Mesodermal cell (in vitro differentiated cells): ENCODE measurements around the gene RPL15.

ENCODE experiments used
- H3K27ac ChIP-seq: 2 replicates; pipeline ENCODE4 v1.7.0; 2013; ENCODE audit warnings: mild to moderate bottlenecking, low read depth, low read length, moderate library complexity; ENCODE audit not compliant: severe bottlenecking
- H3K36me3 ChIP-seq: 2 replicates; pipeline ENCODE4 v1.7.1; 2013; ENCODE audit warnings: mild to moderate bottlenecking, low read length, moderate library complexity; ENCODE audit not compliant: control insufficient read depth, insufficient read depth
- H3K4me1 ChIP-seq: one replicate; pipeline ENCODE4 v1.7.1; 2013; ENCODE audit warnings: mild to moderate bottlenecking, low read length; ENCODE audit not compliant: insufficient read depth, control insufficient read depth, poor library complexity, severe bottlenecking
- H3K4me3 ChIP-seq: 2 replicates; pipeline ENCODE4 v1.7.0; 2013; ENCODE audit warnings: low read length, control low read depth, mild to moderate bottlenecking; ENCODE audit not compliant: insufficient read depth, poor library complexity, severe bottlenecking; ENCODE audit errors: extremely low read depth
- H3K9me3 ChIP-seq: 2 replicates; pipeline ENCODE4 v1.7.1; 2013; ENCODE audit warnings: mild to moderate bottlenecking, low read length, moderate library complexity; ENCODE audit not compliant: control insufficient read depth
- WGBS, 2 experiments: methylation state at CpG; one replicate each; pipeline ENCODE4 v1.1.5; 2013; ENCODE audit warnings: missing lambda C conversion rate in 2 of 2; ENCODE audit not compliant: insufficient coverage in 2 of 2; 5-methylcytosine and 5-hydroxymethylcytosine counted together

RPL15 gene

DNA sequence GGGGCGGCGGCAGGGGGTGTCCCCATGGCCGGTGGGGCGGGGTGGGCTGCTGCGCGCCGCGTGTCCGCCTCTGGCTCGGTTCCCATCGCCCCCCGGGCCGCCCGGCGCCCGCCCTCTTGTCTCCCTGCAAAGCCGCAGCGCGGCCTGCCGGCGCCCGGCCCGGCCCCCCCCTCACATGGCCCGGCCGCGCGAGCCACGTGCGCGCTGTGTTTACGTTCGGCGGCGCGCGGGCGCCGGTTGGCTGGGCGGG, 28.7 kb downstream of the RPL15 start:
- 0% methylated on average over 24 of the region's 39 CpGs; no CpG with 5 or more reads in 1 of the 2 experiments for WGBS, 2 experiments
- Histone ChIP-seq H3K4me3 (peak overlapping the region; percentile 59), H3K9me3 (no peaks in the 10 kb centered on the region), H3K4me1 (peaks cover 12% of the 10 kb centered on the region), H3K27ac (peak overlapping the region; percentile 99), H3K36me3 (peaks cover 9% of the 10 kb centered on the region)

DNA sequence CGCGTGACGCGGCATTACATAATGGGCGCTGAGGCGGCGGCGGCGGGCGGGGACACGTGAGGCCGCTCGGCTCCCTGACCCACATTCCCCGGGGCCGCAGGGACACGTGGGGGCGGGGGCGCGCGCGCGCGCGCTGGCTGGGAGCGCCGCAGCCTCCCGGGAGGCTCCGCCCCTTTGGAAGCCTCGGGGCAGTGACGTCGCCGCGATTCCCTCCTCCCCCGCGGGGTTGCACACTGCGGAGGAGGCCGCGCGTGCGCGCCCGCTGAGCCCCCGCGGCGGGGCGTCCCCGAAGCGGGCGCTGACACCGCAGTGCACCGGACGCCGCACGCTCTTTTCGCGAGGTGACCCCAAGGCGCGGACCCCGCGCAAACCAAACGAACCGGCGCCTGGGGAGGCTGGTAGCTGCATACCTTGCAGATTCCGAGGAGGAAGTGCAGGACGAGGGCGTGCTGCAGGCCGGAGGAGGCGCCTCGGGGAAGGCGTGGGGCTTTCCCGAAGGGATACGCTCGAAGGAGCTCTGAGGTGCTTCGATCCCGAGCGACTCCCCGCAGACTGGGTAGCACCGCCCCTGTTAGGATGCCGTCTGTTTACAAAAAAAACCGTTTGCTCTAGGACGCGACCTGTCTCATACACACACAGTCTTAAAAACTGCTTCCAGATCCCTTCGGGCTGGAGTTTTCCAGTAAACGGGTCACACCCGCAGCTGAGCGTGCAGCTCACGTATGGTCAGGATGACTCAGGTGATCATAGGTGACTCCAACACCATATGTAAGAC, 29.2 kb downstream of the RPL15 start:
- peaks cover 12% of the 10 kb centered on the region for H3K4me1 ChIP-seq
- H3K9me3 ChIP-seq, result no peaks in the 10 kb centered on the region
- H3K27ac ChIP-seq, result peak overlapping the region; percentile 99
- peak overlapping the region; percentile 59 for H3K4me3 ChIP-seq
- peaks cover 9% of the 10 kb centered on the region for H3K36me3 ChIP-seq
- WGBS, 2 experiments, result 0% methylated on average over 49 to 73 of the region's 87 CpGs

DNA sequence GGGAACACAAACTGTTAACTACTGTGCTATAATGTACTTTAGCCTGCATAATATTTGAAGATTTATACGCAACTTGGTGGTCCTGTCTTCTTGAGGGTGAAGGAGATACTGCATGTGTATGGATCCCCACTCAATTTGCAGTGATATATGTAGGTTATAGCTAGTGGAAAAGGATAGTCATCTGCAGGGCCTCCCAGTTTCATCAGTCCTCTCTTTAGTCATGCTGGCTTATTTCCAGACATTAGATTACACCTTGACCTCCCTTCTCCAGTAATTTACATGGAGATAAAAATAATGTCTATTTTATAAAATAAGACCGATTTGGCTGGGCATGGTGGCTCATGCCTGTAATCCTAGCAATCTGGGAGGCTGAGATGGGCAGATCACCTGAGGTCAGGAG, 31.8 kb downstream of the RPL15 start:
- Histone ChIP-seq H3K9me3 (no peaks in the 10 kb centered on the region), H3K27ac (no peak overlapping the region), H3K4me3 (no peak overlapping the region), H3K4me1 (peaks cover 12% of the 10 kb centered on the region), H3K36me3 (peaks cover 9% of the 10 kb centered on the region)
- WGBS, 2 experiments, result 100% methylated on average over 1 of the region's 2 CpGs; no CpG with 5 or more reads in 1 of the 2 experiments

DNA sequence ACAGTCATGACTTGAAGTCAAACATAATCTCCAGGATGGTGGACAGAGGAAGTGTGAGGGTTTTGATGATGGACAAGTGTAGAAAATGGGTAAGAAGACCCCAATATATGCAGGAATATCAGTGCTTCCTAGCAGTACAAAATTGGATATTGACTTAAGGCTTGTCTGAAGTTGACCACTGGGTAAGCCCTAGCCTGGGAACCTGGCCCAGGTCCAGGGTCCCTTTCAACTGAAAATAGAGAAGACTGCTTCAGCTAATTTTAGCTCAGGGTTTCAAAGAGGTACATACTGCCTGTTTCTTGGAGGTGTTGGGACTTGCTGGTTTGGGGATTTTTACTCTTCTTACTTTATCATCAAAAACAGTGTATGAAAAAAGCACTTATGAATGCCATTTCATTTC, 32.9 kb downstream of the RPL15 start:
- Histone ChIP-seq H3K9me3 (no peaks in the 10 kb centered on the region), H3K36me3 (peaks cover 14% of the 10 kb centered on the region), H3K27ac (no peak overlapping the region), H3K4me1 (peaks cover 12% of the 10 kb centered on the region), H3K4me3 (no peak overlapping the region)

DNA sequence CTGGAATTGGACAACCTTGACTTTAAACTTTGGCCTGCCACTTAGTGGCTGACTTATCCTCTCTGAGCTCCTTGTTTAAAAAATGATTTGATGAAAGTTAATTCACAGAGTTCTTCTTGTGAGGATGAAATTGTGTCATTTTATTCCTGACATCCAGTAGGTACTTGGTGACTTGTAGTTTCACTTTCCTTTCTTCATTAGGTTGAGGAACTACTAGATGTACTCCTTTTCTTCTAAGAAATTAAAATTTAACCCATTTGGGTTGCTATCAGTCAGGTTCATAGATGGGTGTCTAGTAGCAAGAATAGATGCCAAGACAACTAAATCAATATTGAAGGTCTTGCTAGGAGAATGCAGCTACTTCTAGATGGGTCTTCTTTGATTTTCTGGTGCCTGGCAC, 33.4 kb downstream of the RPL15 start:
- no peak overlapping the region for H3K4me3 ChIP-seq
- peaks cover 14% of the 10 kb centered on the region for H3K36me3 ChIP-seq
- peaks cover 12% of the 10 kb centered on the region for H3K4me1 ChIP-seq
- H3K27ac ChIP-seq, result no peak overlapping the region
- H3K9me3 ChIP-seq, result no peaks in the 10 kb centered on the region

DNA sequence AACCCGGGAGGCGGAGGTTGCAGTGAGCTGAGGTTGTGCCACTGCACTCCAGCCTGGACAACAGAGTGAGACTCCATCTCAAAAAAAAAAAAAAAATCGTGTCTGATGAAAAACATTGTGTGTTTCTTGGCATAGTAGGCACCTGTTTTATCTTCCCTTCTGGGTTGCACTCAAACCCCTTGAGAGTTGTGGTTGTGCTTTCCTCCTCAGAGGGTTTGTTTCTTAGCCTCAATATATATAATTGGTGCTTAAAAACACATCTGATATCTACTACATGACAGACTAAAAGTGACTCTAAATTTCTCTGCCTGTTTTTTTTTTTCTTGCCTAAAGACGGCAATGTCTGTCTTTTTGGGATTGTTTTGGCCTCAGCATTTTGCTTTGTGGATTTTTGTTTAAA, 35.7 kb downstream of the RPL15 start:
- peaks cover 23% of the 10 kb centered on the region for H3K36me3 ChIP-seq
- WGBS, 2 experiments, result 89 to 97% methylated on average over 3 of the region's 4 CpGs
- no peaks in the 10 kb centered on the region for H3K9me3 ChIP-seq
- H3K4me3 ChIP-seq, result no peak overlapping the region
- no peak overlapping the region for H3K27ac ChIP-seq
- H3K4me1 ChIP-seq, result peaks cover 4% of the 10 kb centered on the region

DNA sequence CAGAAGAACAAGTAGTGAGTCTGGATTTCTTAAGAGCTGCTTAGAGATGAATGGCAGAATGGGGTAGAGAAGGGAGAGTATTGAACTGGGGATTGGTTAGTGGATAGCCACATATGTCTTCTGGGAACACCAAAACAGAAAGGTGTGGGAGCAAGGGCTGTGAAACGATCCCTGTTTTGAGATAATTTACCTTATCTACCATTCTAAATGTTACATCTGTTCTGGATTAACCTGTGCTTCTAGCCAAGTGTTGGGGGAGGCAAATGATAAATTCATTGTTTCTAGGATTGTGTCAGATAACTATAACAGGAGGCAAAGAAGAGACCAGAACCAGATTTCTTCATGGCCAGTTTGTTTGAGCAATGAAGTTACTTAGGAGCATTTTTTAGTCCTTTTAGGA, 36.6 kb downstream of the RPL15 start:
- H3K36me3 ChIP-seq, result peaks cover 23% of the 10 kb centered on the region
- no peak overlapping the region for H3K27ac ChIP-seq
- H3K9me3 ChIP-seq, result no peaks in the 10 kb centered on the region
- no peak overlapping the region for H3K4me3 ChIP-seq
- H3K4me1 ChIP-seq, result no peaks in the 10 kb centered on the region
- no CpG with 5 or more reads among the region's 1 CpG for WGBS, 2 experiments

DNA sequence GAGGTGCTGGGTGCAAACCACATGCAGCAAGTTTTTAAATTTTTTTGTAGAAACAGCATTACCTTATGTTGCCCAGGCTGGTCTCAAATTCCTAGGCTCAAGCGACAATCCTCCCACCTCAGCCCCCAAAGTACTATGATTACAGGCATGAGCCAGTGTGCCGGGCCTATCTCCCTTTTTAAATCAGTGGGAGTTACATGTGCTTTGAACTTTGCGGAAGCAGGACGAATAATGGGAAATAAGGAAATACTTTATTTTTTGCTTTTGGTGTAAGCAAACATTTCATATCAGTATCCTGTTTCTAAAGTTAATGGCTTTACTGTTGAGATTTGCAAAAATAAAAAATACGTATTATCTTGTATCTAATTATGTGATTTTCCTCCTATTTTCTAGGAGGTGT, 37.2 kb downstream of the RPL15 start:
- no peak overlapping the region for H3K4me3 ChIP-seq
- H3K27ac ChIP-seq, result no peak overlapping the region
- WGBS, 2 experiments, result 40 to 93% methylated on average over 1 to 2 of the region's 5 CpGs
- no peaks in the 10 kb centered on the region for H3K9me3 ChIP-seq
- peaks cover 20% of the 10 kb centered on the region for H3K36me3 ChIP-seq
- H3K4me1 ChIP-seq, result no peaks in the 10 kb centered on the region

DNA sequence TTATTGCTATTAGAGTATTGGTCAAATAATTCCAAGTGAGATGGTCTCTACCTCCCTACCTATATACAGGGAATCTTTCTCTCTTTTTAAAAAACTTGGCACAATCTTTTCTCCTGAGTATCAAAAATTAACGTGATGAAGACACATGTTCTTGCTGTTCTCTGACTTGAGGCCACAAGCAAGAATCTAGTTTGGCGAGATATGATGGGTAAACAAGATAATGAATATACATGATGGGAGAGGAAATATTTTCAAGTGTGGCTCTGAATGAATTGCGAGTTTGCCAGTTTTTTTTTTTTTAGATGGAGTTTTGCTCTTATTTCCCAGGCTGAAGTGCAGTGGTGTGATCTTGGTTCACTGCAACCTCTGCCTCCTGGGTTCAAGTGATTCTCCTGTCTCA, 39.8 kb downstream of the RPL15 start:
- no peak overlapping the region for H3K4me3 ChIP-seq
- WGBS, 2 experiments, result 96 to 100% methylated on average over 2 to 3 of the region's 3 CpGs
- no peaks in the 10 kb centered on the region for H3K9me3 ChIP-seq
- H3K36me3 ChIP-seq, result peaks cover 24% of the 10 kb centered on the region
- no peaks in the 10 kb centered on the region for H3K4me1 ChIP-seq
- H3K27ac ChIP-seq, result no peak overlapping the region

DNA sequence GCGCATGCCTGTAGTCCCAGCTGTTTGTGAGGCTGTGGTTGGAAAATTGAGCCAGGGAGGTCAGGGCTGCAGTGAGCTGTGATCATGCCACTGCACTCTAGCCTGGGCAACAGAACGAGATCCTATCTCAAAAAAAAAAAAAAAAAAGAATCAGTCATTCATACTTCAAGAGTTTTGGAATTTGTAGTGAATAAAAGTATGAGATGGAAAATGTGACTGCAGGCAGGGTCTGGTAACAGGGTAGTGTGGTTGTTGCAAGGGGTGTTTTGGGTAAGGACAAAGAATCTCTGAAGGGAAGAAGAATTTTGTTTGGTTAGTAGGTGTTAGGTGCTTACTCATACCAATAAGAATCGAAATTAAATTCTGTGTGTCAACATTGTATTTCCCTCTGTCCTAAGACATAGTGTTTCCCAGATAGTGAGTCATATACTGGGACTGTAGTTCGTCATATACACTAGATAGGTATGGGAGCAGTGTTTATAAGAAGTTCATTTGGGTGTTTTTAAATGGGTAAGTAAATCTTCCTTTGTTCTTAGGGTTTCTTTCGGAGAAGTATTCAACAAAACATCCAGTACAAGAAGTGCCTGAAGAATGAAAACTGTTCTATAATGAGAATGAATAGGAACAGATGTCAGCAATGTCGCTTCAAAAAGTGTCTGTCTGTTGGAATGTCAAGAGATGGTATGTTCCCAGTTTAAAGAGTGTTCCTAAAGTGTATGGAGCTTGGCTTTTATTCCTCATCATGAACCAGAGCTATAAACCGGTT, 42.4 kb downstream of the RPL15 start:
- WGBS, 2 experiments, result 74 to 86% methylated on average over 2 to 5 of the region's 7 CpGs
- Histone ChIP-seq H3K36me3 (peaks cover 41% of the 10 kb centered on the region), H3K27ac (peak overlapping the region; percentile 71)

DNA sequence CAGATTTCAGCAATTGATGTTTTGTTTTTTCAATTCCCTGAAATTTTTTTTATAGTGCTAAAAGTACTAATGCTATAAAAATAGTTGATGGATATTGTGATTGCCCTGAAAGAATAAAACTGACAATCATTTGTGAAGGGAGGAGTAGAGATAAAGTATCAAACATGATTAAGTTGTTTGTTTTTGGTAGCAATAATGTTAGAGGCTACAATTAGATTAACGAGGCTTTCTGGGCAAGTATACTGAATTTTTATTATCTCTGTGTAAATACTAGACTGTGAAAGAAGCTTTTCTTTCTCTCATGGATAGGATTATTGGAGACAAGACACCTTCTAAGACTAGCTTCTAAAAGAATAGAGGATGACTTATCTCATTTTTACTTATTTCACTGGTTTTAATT, 43.7 kb downstream of the RPL15 start:
- H3K27ac ChIP-seq, result no peak overlapping the region

More for the DNA sequence above, 42.4 kb downstream of the RPL15 start:
- Histone ChIP-seq H3K9me3 (no peaks in the 10 kb centered on the region), H3K4me1 (no peaks in the 10 kb centered on the region), H3K4me3 (no peak overlapping the region)

More for the DNA sequence above, 43.7 kb downstream of the RPL15 start:
- Histone ChIP-seq H3K36me3 (peaks cover 50% of the 10 kb centered on the region), H3K4me3 (no peak overlapping the region), H3K4me1 (no peaks in the 10 kb centered on the region), H3K9me3 (no peaks in the 10 kb centered on the region)
- WGBS, 2 experiments, result no CpG with 5 or more reads among the region's 1 CpG
